H1 (cell line): ENCODE results near the gene C20orf173. TPM values are rescaled to one million over a fixed set of nuclear protein-coding genes. Genes with fewer than 3 reads are reported as not detected.

ENCODE experiments used
- CHD7 ChIP-seq: fragments of 300-600 bp; sonication (generic); IDR thresholded peaks from 2 replicates; pipeline ENCODE4 v1.7.1; 2012; ENCODE audit warnings: low read length, moderate library complexity, mild to moderate bottlenecking, inconsistent platforms; ENCODE audit not compliant: insufficient replicate concordance
- MAX ChIP-seq: IDR thresholded peaks from 2 replicates; pipeline ENCODE4 v1.6.1; 2012; ENCODE audit warnings: inconsistent platforms
- POLR2A ChIP-seq, 2 experiments: IDR thresholded peaks; 1 replicate in 1 of 2; 2 replicates in 1 of 2; pipeline ENCODE4 v1.6.1; 2011; ENCODE audit warnings: low read depth in 2 of 2, low read length in 2 of 2, mild to moderate bottlenecking in 2 of 2; ENCODE audit errors: control extremely low read depth in 1 of 2
- polyA plus RNA-seq, 7 experiments: library from polyadenylated mRNA; depleted of rRNA in 3 of 7; stranded (reverse) in 5 of 7; unstranded in 2 of 7; fragments of >200 nt in 5 of 7; fragments of 200-250 nt in 2 of 7; gene quantifications; 1 replicate in 5 of 7; 2 replicates in 1 of 7; 4 replicates in 1 of 7; pipeline versions ENCODE4 v1.2.1 to v1.2.3, GENCODE V29; 2011 to 2013; ENCODE audit warnings: missing spikeins in 2 of 7, mixed read lengths in 2 of 7
- total RNA-seq: library from RNA; stranded (reverse); fragmentation: NEBNext Ultra II Directional; extraction: Animal tissue kit (Norgen Biotek cat#: 25700); gene quantifications from 2 replicates; pipeline ENCODE4 v1.2.1, GENCODE V29; 2021

C20orf173 gene
- total and polyA plus RNA-seq, 2 of the 8 experiments (the other 6 are each of a cell fraction or from before 2014, with no cell fraction given), result not detected

- no peak for TF ChIP-seq POLR2A (IDR thresholded peaks at IDR 0.05; ENCODE audit: control extremely low read depth in 1 of 2, low read depth in 2 of 2, low read length in 2 of 2)
- no peak for TF ChIP-seq MAX
- TF ChIP-seq CHD7, result no peak
Observed at GRCh38 chr20:35564905-35565304, 35.5 kb upstream of the C20orf173 start (continued).
